Inflammatory macrophage (primary cell): ENCODE measurements around the gene CSF2RB.

Source experiments
- DNase-seq, 2 donors: peaks; one replicate each; pipeline ENCODE4 v3.0.0-alpha.2; 2020 to 2022

Gene CSF2RB

GRCh38 chr22:36891646-36892045 lies 21.8 kb upstream of the CSF2RB start:
- DNase-seq = no peak

- no peak for DNase-seq
Observed at GRCh38 chr22:36892292-36892691, 21.1 kb upstream of the CSF2RB start.

GRCh38 chr22:36893262-36893661 lies 20.2 kb upstream of the CSF2RB start:
- no peak for DNase-seq

- no peak for DNase-seq
Observed at GRCh38 chr22:36894266-36894665, 19.2 kb upstream of the CSF2RB start.

DNA sequence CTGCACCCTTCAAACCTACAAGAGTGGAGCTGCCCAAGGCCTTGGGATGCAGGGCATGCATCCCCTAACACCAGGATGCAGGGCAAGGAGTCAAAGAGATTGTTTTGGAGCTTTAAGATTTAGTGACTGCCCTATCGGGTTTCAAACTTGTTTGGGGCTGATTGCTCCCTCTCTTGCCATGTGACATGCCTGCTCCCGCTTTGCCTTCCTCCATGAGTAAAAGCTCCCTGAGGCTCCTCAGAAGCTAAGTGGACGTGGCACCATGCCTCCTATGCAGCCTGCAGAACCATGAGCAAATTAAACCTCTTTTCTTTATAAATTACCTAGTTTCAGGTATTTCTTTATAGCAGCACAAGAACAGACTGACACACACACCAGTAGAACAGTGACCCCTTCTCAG lies 15.8 kb upstream of the CSF2RB start:
- DNase-seq = no peak

DNA sequence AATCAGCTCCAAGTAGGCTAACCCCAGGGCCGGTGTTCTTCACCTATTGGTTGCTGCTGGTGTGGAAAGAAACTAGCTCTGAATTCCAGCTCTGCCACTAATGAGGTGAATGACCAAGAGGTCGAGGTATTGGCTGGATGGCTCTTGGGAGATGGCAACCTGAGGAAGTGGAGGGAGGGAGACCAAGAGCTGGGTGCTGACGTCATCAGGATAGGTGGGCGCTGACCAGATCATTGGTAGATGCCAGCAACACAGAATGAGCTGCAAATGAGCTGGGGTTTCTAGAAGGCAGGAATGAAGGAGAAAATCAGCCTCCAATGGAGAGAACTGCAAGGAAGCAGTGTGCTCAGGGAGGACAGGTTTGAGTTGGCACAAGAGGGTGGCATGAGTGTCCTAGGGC lies 14.7 kb upstream of the CSF2RB start:
- DNase-seq = no peak

DNA sequence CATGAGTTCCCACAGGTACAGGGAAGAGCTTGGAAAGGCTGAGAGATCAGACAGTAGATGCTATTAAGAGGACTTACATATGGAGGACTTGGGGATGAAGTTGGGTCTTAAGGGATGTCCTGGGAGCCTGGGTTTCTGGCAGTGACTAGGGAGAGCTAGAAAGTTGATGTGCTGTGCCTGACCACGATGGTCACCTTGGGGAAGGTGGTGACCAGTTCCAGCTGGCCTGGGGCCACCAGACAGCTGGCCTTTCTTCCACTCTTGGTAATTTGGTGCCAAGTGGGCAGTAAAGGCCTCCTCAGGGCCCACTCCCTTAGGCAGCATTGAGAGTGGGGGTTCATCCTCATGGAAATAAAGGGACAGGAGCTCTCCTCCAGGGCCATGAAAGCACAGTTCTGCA lies 13.9 kb upstream of the CSF2RB start:
- no peak for DNase-seq

DNA sequence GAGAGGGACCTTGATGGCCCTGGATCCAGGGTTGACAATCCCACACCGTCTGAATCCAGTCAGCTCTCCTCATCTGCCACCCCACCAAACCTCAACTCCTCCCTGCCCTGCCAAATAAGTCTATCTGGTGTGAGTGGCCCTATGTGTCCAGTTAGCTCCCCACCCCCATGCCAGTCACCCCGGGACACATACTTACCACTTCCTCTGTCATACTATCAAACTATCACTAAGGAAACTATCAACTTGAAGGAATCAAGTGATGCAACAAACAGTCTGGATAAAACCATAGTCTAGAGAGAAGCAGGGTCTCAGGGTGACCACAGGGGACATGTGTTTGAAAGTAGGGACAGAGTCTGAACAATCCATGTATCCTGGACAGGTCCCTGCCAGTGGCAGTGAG lies 13.2 kb upstream of the CSF2RB start:
- no peak for DNase-seq

DNA sequence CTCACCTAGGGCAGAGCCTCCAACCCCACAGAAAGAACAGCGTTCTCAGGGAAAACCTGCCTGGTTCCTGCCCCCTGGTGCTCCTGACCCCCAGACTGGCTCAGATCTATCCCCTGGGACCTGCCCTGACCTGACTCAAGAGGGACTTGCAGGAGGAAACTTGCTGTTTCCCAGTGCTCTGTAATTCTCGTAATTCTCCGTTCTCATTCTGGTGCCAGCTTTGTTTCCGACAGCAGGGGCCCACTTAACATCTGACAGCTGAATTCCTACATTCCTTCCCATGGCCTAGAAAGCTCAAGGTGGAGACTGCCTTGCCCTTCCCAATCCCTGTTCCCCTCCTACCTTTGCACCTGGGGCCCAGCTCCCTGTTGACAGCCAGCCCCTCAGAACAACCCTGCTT lies 12.5 kb upstream of the CSF2RB start:
- DNase-seq = no peak

DNA sequence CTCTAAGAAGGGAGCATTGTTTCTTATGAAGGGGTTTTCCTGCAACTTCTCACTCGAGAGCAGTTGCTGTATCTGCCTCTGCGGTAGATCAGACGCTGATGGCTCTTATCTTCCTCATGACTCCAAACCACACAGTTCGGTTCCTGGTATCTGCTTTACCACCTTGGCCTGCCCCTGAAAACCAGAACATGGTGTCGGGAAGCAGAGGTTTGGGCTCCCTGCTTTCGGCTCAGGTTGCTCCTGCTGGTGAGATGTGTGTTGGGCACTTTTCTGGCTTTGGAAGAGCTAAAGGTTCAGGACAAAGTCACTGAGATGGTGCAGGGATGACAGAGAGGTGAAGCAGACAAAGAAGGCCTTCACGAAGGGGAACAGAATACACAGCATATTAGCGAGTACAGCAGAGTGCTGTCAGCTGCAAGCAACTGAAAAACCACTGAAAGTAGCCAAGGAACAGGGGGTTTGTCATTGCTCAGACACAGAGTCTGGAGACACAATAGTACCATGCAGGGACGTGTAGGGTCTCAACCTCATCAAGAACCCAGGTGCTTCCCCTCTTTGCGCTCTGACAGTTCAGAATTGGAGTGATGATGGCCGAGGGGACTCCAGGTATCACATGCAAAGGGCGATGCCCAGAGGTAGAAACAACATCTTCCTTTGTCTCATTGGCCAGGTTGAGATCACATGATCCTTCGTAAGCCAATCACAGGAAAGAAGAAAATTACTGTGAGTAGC lies 11.9 kb upstream of the CSF2RB start:
- DNase-seq = no peak

DNA sequence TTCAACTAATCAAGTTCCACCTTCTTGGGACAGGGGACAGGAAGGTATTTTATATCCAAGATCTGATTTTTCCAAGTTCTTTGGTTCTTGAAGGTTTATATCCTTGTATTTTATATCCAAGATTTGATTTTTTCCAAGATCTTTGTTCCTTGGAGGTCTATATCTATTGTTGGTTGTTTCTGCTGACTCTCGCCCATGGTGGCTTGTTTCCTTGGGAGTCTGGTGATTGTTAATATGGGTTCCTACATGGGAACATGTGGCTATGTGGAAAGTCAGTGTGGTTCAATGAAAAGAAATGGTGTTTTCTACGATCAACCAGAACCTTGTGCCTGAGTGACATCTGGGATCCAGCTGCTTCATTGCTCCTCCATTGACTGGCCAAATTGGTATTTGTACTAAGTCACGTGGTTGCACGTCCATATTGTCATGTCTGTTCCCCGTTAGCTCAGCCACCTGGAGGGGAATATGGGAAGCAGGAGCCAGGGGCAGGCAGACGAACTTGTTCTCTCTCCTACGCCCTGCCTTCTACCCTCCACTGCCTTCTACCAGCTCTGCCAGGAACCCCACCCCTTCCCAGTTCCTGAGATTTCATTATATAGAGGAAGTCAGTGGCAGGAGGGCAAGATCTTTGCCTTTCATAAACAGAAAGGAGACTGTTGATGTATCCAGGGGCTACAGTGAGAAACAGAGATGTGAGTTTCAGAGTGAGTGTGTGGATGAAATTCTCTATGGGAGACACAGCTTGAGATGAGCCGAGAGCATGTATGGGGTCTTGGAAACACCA lies 11.1 kb upstream of the CSF2RB start:
- DNase-seq = peak; percentile 53 to 66

DNA sequence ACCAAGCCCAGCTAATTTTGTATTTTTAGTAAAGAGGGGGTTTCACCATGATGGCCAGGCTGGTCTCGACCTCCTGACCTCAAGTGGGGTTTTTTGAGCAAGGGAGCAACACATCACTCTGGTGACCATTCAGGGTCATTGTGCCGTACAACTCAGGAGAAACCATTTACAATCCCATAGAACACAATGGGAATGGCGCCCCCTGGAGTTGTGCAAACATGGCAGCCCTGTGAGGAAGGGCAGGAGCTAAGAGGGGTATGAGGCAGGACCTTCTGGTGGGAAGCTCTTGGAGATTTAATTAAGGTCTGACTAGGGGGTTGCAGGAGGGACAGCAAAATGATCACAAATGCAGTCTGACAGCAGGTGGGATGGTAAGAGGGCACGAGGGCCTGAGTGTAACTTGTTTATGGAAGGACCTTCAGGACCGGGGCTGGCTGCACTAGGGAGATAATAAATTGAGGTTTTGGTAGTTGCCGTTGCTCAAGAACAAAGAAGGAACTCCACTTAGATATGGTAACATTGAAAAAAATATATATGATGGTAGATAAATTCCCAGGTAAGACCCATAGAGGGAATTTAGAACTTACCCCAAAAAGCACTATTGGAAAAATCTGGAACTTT lies 9.1 kb upstream of the CSF2RB start:
- no peak for DNase-seq

- DNase-seq = no peak
Observed at GRCh38 chr22:36907253-36908195, 5.9 kb upstream of the CSF2RB start.

DNA sequence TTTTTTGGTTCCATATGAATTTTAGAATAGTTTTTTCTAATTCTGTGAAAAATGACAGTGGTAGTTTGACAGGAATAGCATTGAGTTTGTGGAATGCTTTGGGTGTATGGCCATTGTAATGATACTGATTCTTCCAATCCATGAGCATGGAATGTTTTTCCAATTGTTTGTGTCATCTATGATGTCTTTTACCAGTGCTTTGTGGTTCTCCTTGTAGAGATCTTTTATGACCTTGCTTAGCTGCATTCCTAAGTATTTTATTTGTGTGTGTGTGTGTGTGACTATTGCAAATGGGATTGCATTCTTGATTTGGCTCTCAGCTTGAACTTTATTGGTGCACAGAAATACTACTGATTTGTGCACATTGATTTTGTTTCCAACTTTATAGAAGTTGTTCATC lies 3.0 kb upstream of the CSF2RB start:
- no peak for DNase-seq

- DNase-seq = no peak
Observed at GRCh38 chr22:36911887-36912661, 1.4 kb upstream of the CSF2RB start.

GRCh38 chr22:36912694-36913426 lies 568 bp upstream of the CSF2RB start:
- DNase-seq = no peak

GRCh38 chr22:36914390-36914752 lies 943 bp downstream of the CSF2RB start:
- DNase-seq = no peak

- no peak for DNase-seq
Observed at GRCh38 chr22:36916034-36916433, 2.6 kb downstream of the CSF2RB start.

GRCh38 chr22:36918586-36919284 lies 5.3 kb downstream of the CSF2RB start:
- DNase-seq = peak in 1 of 2 donors; percentile 36

GRCh38 chr22:36921309-36922104 lies 8.1 kb downstream of the CSF2RB start:
- peak; percentile 78 to 88 for DNase-seq
